ENCODE results near the gene ARX. TPM values are rescaled to one million over a fixed set of nuclear protein-coding genes. Genes with fewer than 3 reads are reported as not detected.

The ARX gene
- total and polyA plus RNA-seq, 2 of the 8 experiments (the other 6 are each of a cell fraction or from before 2014, with no cell fraction given) = not detected

GRCh38 chrX:24954732-24955131 lies 61.0 kb downstream of the ARX start:
- Histone ChIP-seq H2AFZ (ENCODE audit: low read length) (no peak overlapping the region), H2BK120ac (replicated peaks; ENCODE audit: low read depth, low read length) (no peak overlapping the region), H4K5ac (ENCODE audit: insufficient read length, low read depth, low read length) (no peak overlapping the region), H3K23me2 (ENCODE audit: low read depth, low read length) (no peaks in the 10 kb centered on the region), H3K36me3 (ENCODE audit: control insufficient read depth in 2 of 4, insufficient read depth in 4 of 4, low read length in 3 of 4) (no peaks in the 10 kb centered on the region), H3K9me3 (ENCODE audit: insufficient read depth in 2 of 2, low read depth in 1 of 2, low read length in 1 of 2) (no peaks in the 10 kb centered on the region), H2BK15ac (ENCODE audit: low read length) (no peak overlapping the region), H3K9ac (replicated peaks in 1 of 4; ENCODE audit: extremely low read depth in 1 of 4, low read depth in 3 of 4, low read length in 3 of 4) (no peak overlapping the region), H2BK12ac (ENCODE audit: low read depth, low read length) (no peak overlapping the region), H3K4me3 (ENCODE audit: extremely low read depth in 1 of 4, insufficient read depth in 2 of 4, low read depth in 3 of 4, low read length in 4 of 4) (no peak overlapping the region), H3K79me1 (ENCODE audit: low read depth, low read length) (no peaks in the 10 kb centered on the region), H4K20me1 (replicated peaks in 1 of 2; ENCODE audit: control insufficient read depth in 1 of 2, insufficient read depth in 2 of 2, low read length in 2 of 2) (no peaks in the 10 kb centered on the region), H3K18ac (ENCODE audit: extremely low read depth, low read length) (no peak overlapping the region), H4K91ac (replicated peaks; ENCODE audit: insufficient read length, low read length) (no peak overlapping the region), H3K4me1 (replicated peaks in 1 of 4; ENCODE audit: control insufficient read depth in 3 of 4, insufficient read depth in 4 of 4, low read length in 3 of 4) (no peaks in the 10 kb centered on the region; a peak in 1 of 7 replicates), H3K79me2 (ENCODE audit: control insufficient read depth in 1 of 2, insufficient read depth in 2 of 2, low read length in 2 of 2) (no peaks in the 10 kb centered on the region), H3K23ac (ENCODE audit: insufficient read length) (no peak overlapping the region), H3K4ac (replicated peaks; ENCODE audit: insufficient read length, low read depth, low read length) (no peak overlapping the region), H3K56ac (replicated peaks; ENCODE audit: insufficient read length, low read depth, low read length) (no peak overlapping the region), H2AK5ac (ENCODE audit: low read depth, low read length) (no peak overlapping the region), H2BK20ac (ENCODE audit: low read length) (no peak overlapping the region), H3K27ac (ENCODE audit: low read depth, low read length) (no peak overlapping the region), H4K8ac (ENCODE audit: extremely low read depth, insufficient read depth, low read length) (no peak overlapping the region), H3K14ac (ENCODE audit: insufficient read length) (no peak overlapping the region), H3K4me2 (ENCODE audit: insufficient read depth in 1 of 2, low read depth in 2 of 2, low read length in 2 of 2) (no peak overlapping the region), H3K27me3 (replicated peaks in 1 of 4; ENCODE audit: control insufficient read depth in 3 of 4, extremely low read depth in 1 of 4, insufficient read depth in 3 of 4, low read length in 3 of 4) (no peaks in the 10 kb centered on the region), H2BK5ac (ENCODE audit: low read depth, low read length) (no peak overlapping the region)
- CTCF ChIA-PET (ENCODE audit: partially characterized antibody) = interaction anchor here (0.7 to 1.3 kb wide), 2 partner anchors 10 to 80 kb away, joined by 4 read pairs; no protein-coding TSS in a partner anchor
- FAIRE-seq (no peak), DNase-seq (ENCODE audit: low read depth in 1 of 2, low spot score in 2 of 2) (no peak)
- 87% methylated on average over 2 of the region's 2 CpGs; no CpG with 5 or more reads in 1 of the 2 experiments for WGBS, 2 experiments (ENCODE audit: extremely low coverage in 1 of 2, insufficient coverage in 1 of 2, insufficient read length in 1 of 2, insufficient replicate concordance in 2 of 2, low coverage in 1 of 2, low lambda C conversion rate in 2 of 2, missing lambda C conversion rate in 1 of 2)
- POLR2A ChIA-PET (ENCODE audit: partially characterized antibody) = no interaction called here
- TF ChIP-seq RXRA (IDR thresholded peaks at IDR 0.05; ENCODE audit: insufficient read depth, low read depth, low read length) (no peak), SP1 (IDR thresholded peaks at IDR 0.05; ENCODE audit: low read depth, low read length) (no peak), FOSL1 (IDR thresholded peaks at IDR 0.05; ENCODE audit: insufficient read depth, low read depth, low read length) (no peak), TCF12 (IDR thresholded peaks at IDR 0.05; ENCODE audit: low read depth, low read length) (no peak), CTCF (IDR thresholded peaks at IDR 0.05; ENCODE audit: control extremely low read depth in 1 of 3, insufficient read depth in 1 of 3, low read depth in 1 of 3, low read length in 3 of 3) (no peak), BACH1 (IDR thresholded peaks at IDR 0.05; ENCODE audit: low read length) (no peak), CHD2 (IDR thresholded peaks at IDR 0.05; ENCODE audit: low read length) (no peak), EZH2 (IDR thresholded peaks at IDR 0.05; ENCODE audit: low read depth, low read length, severe bottlenecking) (no peak), ZNF274 (IDR thresholded peaks at IDR 0.05; ENCODE audit: borderline replicate concordance, extremely low read depth, low read length) (no peak), ASH2L (IDR thresholded peaks at IDR 0.05; ENCODE audit: low read length) (no peak), POU5F1 (IDR thresholded peaks at IDR 0.05; ENCODE audit: low read depth, low read length) (no peak)
- TF ChIP-seq, protein P1, sequence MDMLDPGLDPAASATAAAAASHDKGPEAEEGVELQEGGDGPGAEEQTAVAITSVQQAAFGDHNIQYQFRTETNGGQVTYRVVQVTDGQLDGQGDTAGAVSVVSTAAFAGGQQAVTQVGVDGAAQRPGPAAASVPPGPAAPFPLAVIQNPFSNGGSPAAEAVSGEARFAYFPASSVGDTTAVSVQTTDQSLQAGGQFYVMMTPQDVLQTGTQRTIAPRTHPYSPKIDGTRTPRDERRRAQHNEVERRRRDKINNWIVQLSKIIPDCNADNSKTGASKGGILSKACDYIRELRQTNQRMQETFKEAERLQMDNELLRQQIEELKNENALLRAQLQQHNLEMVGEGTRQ (IDR thresholded peaks at IDR 0.05; ENCODE audit: low read length) = no peak
